Endothelial cell of umbilical vein (primary cell): ENCODE results near the gene TPD52L2. TPM values are rescaled to one million over a fixed set of nuclear protein-coding genes. Genes with fewer than 3 reads are reported as not detected.

ENCODE experiments used
- BruUV-seq: library from RNA; stranded (reverse); fragments of 400-500 nt; replicated peaks from 2 replicates; lab custom pipeline; 2021; lab: Mats Ljungman, UMichigan
- CTCF ChIA-PET: fragments of 300-600, 350-600 bp; sonication (Branson Sonifier 250); formaldehyde crosslinking; loops from one replicate; lab custom pipeline; 2021; ENCODE audit warnings: antibody characterized with exemption, inconsistent platforms; lab: Charles Lee
- POLR2A ChIA-PET: fragments of 300-600, 350-600 bp; sonication (Branson Sonifier 250); formaldehyde crosslinking; loops from one replicate; lab custom pipeline; 2021; ENCODE audit warnings: antibody characterized with exemption, inconsistent platforms; lab: Charles Lee
- DNase-seq: peaks from one replicate; pipeline ENCODE4 v3.0.0-alpha.2; 2011; ENCODE audit warnings: low read depth, low spot score
- FAIRE-seq: peaks from 2 replicates; lab custom pipeline; 2011; peaks lifted over from hg19 to GRCh38; lab: Jason Lieb, UNC
- H2AFZ ChIP-seq: 2 replicates; pipeline ENCODE4 v1.6.0; 2012; ENCODE audit warnings: low read depth, low read length, control low read depth, inconsistent platforms
- H3K27ac ChIP-seq: 2 replicates; pipeline ENCODE4 v1.5.1; 2011; ENCODE audit warnings: low read depth, mild to moderate bottlenecking, control low read depth, low read length, moderate library complexity; ENCODE audit not compliant: insufficient read depth
- H3K27me3 ChIP-seq, 2 experiments: 2 replicates each; pipeline versions ENCODE4 v1.6.0 to v1.6.1; 2011; ENCODE audit warnings: low read length in 2 of 2, mixed read lengths in 1 of 2; ENCODE audit not compliant: control insufficient read depth in 2 of 2, insufficient read depth in 2 of 2
- H3K36me3 ChIP-seq, 2 experiments: 2 replicates in 1 of 2; 3 replicates in 1 of 2; pipeline ENCODE4 v1.5.1; 2011; ENCODE audit warnings: low read length in 2 of 2, mild to moderate bottlenecking in 1 of 2, moderate library complexity in 1 of 2; ENCODE audit not compliant: control insufficient read depth in 2 of 2, insufficient read depth in 2 of 2; ENCODE audit errors: extremely low read depth in 1 of 2
- H3K4me1 ChIP-seq: 3 replicates; pipeline ENCODE4 v1.5.1; 2011; ENCODE audit warnings: mild to moderate bottlenecking, low read length; ENCODE audit not compliant: control insufficient read depth, insufficient read depth; ENCODE audit errors: extremely low read depth
- H3K4me2 ChIP-seq: 2 replicates; pipeline ENCODE4 v1.6.1; 2011; ENCODE audit warnings: low read length, control low read depth, mixed read lengths; ENCODE audit not compliant: insufficient read depth
- H3K4me3 ChIP-seq, 3 experiments: fragments of 200-600 bp in 1 of 3; sonication (generic), shearing (Covaris generic) in 1 of 3; replicated peaks in 1 of 3; 2 replicates each; pipeline ENCODE4 v1.5.1; 2011 to 2016; ENCODE audit warnings: control low read depth in 3 of 3, low read length in 3 of 3, mild to moderate bottlenecking in 2 of 3, inconsistent platforms in 1 of 3, low read depth in 1 of 3, moderate library complexity in 1 of 3; ENCODE audit not compliant: insufficient read depth in 1 of 3
- H3K79me2 ChIP-seq: 2 replicates; pipeline ENCODE4 v1.6.0; 2012; ENCODE audit warnings: low read length, inconsistent platforms; ENCODE audit not compliant: control insufficient read depth, insufficient read depth
- H3K9ac ChIP-seq: replicated peaks from 2 replicates; pipeline ENCODE3; 2011; ENCODE audit warnings: low read length, control low read depth; ENCODE audit not compliant: insufficient read depth; ENCODE audit errors: extremely low read depth
- H3K9me1 ChIP-seq: replicated peaks from 3 replicates; pipeline ENCODE4 v1.6.0; 2011; ENCODE audit warnings: mild to moderate bottlenecking, low read length; ENCODE audit not compliant: control insufficient read depth, insufficient read depth; ENCODE audit errors: extremely low read depth
- H3K9me3 ChIP-seq: replicated peaks from 2 replicates; pipeline ENCODE4 v1.5.1; 2012; ENCODE audit warnings: low read length, inconsistent platforms; ENCODE audit not compliant: control insufficient read depth, insufficient read depth
- H4K20me1 ChIP-seq: replicated peaks from 2 replicates; pipeline ENCODE3; 2011; ENCODE audit warnings: mild to moderate bottlenecking, low read length; ENCODE audit not compliant: control insufficient read depth, insufficient read depth; ENCODE audit errors: extremely low read depth
- EZH2 ChIP-seq: IDR thresholded peaks from 2 replicates; pipeline ENCODE4 v1.6.1; 2012; ENCODE audit warnings: borderline replicate concordance, low read depth, mild to moderate bottlenecking, moderate library complexity, low read length, inconsistent platforms; ENCODE audit not compliant: severe bottlenecking
- FOS ChIP-seq: IDR thresholded peaks from 2 replicates; pipeline ENCODE4 v1.6.1; 2011; ENCODE audit warnings: mild to moderate bottlenecking, low read length, moderate library complexity, borderline replicate concordance; ENCODE audit not compliant: insufficient read depth
- GATA2 ChIP-seq: IDR thresholded peaks from 2 replicates; pipeline ENCODE4 v1.7.0; 2011; ENCODE audit warnings: low read depth, mild to moderate bottlenecking, moderate library complexity, mixed read lengths, low read length; ENCODE audit not compliant: insufficient read length, insufficient read depth
- JUN ChIP-seq: IDR thresholded peaks from 2 replicates; pipeline ENCODE4 v1.6.1; 2011; ENCODE audit warnings: borderline replicate concordance, low read depth; ENCODE audit not compliant: insufficient read length, insufficient read depth
- MYC ChIP-seq: IDR thresholded peaks from one replicate; pipeline ENCODE4 v1.6.1; 2011; ENCODE audit warnings: mild to moderate bottlenecking, low read depth, low read length
- POLR2A ChIP-seq: IDR thresholded peaks from 2 replicates; pipeline ENCODE4 v1.6.1; 2012; ENCODE audit warnings: low read depth, mild to moderate bottlenecking, control low read depth, low read length
- POLR2AphosphoS5 ChIP-seq: IDR thresholded peaks from 2 replicates; pipeline ENCODE4 v1.6.1; 2012; ENCODE audit warnings: low read depth, mild to moderate bottlenecking, control low read depth, low read length, moderate library complexity; ENCODE audit not compliant: insufficient read depth
- dilution Hi-C: fragments of 300-500 bp; cut with MboI; formaldehyde crosslinking; loops from one replicate; pipeline ENCODE4 v1.15.0; 2019; ENCODE audit warnings: low sequenced_read_pairs; ENCODE audit not compliant: extremely low pct_ligation_motif_present
- intact Hi-C: fragments of 100-400 bp; cut with micrococcal nuclease; formaldehyde crosslinking; loops from one replicate; pipeline ENCODE4 v1.10.0; 2022
- polyA plus RNA-seq, 4 experiments: library from polyadenylated mRNA; depleted of rRNA in 3 of 4; stranded (reverse) in 3 of 4; unstranded in 1 of 4; fragments of >200 nt; gene quantifications; 2 replicates each; pipeline versions ENCODE4 v1.2.1 to v1.2.3, GENCODE V29; 2011 to 2012; ENCODE audit warnings: missing spikeins in 1 of 4
- total RNA-seq: library from RNA; stranded (reverse); gene quantifications from 2 replicates; pipeline ENCODE4 v1.2.3, GENCODE V29; 2021
- TF ChIP-seq, protein P1 (sequence below): IDR thresholded peaks from 2 replicates; pipeline ENCODE4 v1.6.1; 2011; ENCODE audit not compliant: insufficient read depth, insufficient read length
- TF ChIP-seq, protein P2 (sequence below), 2 donors: IDR thresholded peaks; 1 replicate in 1 of 2; 2 replicates in 1 of 2; pipeline ENCODE4 v1.5.1; 2011; ENCODE audit warnings: low read length in 2 of 2, mild to moderate bottlenecking in 2 of 2, moderate library complexity in 2 of 2, control low read depth in 1 of 2, inconsistent platforms in 1 of 2, low read depth in 1 of 2; ENCODE audit not compliant: insufficient read depth in 1 of 2; ENCODE audit errors: extremely low read depth in 1 of 2

Gene TPD52L2
- total and polyA plus RNA-seq, 2 donors (not counting 3 experiments of a cell fraction or from before 2014, with no cell fraction given) = 123 to 142 TPM

DNA sequence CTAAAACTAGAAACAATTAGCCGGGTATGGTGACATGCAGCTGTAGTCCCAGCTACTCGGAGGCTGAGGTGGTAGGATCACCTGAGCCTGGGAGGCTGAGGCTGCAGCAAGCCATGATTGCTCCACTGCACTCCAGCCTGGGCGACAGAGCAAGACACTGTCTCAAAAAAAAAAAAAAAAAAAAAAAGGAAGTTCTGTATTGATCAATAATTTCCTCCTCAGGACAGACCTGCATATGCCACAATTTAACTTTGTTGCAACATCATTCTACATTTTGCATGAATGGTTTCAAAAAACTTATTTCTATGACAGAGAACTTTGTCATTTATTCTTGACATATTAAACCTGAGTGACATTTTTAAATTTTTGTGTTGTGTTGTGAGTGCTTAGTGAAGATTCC is 35.3 kb downstream of the TPD52L2 start:
- intact Hi-C loops (no loop called here), dilution Hi-C loops (no loop called here)
- no TSS peak for BruUV-seq
- peaks cover 8% of the 10 kb centered on the region for H3K4me1 ChIP-seq
- no peak for FAIRE-seq
- no peak overlapping the region for H3K9ac ChIP-seq
- no peak for DNase-seq
- no peak for TF ChIP-seq EZH2
- no peak for TF ChIP-seq JUN
- no peak for TF ChIP-seq FOS
- TF ChIP-seq, protein P1, sequence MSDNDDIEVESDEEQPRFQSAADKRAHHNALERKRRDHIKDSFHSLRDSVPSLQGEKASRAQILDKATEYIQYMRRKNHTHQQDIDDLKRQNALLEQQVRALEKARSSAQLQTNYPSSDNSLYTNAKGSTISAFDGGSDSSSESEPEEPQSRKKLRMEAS = no peak
- no peak overlapping the region for H3K27ac ChIP-seq
- no peaks in the 10 kb centered on the region for H3K9me3 ChIP-seq
- no peaks in the 10 kb centered on the region for H3K27me3 ChIP-seq
- POLR2A ChIA-PET = no interaction called here
- peaks cover 97% of the 10 kb centered on the region for H3K79me2 ChIP-seq
- CTCF ChIA-PET = no interaction called here
- no peaks in the 10 kb centered on the region for H3K9me1 ChIP-seq
- H3K36me3 ChIP-seq = peaks cover 2 to 5% of the 10 kb centered on the region in 2 experiments
- H3K4me3 ChIP-seq = no peak overlapping the region
- no peak overlapping the region for H3K4me2 ChIP-seq
- H2AFZ ChIP-seq = no peak overlapping the region
- peaks cover 16% of the 10 kb centered on the region for H4K20me1 ChIP-seq

DNA sequence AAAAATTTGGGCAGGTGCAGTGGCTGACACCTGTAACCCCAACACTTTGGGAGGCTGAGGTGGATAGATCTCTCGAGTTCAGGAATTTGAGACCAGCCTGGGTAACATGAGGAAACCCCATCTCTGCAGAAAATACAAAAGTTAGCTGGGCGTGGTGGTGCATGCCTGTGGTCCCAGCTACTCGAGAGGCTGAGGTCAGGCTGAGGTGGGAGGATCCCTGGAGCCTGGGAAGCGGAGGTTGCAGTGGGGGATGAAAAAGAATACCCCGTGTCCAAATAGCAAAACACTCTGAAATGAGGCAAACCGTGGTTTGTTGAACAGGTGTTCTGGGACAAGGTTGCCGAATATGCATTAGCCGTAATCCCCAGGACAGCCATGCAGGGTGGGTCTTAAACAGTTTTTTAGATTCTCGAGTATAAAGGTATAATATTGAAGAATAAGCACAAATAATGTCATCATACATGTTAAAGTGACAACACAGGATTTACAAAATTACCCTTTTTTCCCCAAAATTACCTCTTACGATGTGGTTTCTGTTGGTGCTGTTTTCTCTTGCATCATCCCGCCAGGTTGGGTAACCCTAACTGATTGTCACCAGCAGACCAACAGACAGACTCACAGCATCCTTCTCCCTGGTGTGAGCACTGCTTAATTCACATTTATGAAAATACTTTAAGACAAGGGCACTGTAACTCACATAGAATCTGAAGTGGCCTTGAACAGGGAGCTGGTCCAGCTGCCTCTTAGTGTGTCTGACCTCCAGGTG is 38.9 kb downstream of the TPD52L2 start:
- Histone ChIP-seq H4K20me1 (peaks cover 10% of the 10 kb centered on the region), H3K27ac (no peak overlapping the region), H3K4me2 (no peak overlapping the region), H3K9me1 (no peaks in the 10 kb centered on the region), H3K36me3 (no peaks in the 10 kb centered on the region), H3K79me2 (peaks cover 97% of the 10 kb centered on the region), H3K9me3 (no peaks in the 10 kb centered on the region), H3K9ac (no peak overlapping the region), H2AFZ (no peak overlapping the region), H3K27me3 (no peaks in the 10 kb centered on the region), H3K4me1 (no peaks in the 10 kb centered on the region), H3K4me3 (no peak overlapping the region)
- ChIA-PET POLR2A (no interaction called here), CTCF (no interaction called here)
- DNase-seq = no peak
- intact Hi-C loops (no loop called here), dilution Hi-C loops (no loop called here)
- no peak for FAIRE-seq
- TF ChIP-seq, protein P2, sequence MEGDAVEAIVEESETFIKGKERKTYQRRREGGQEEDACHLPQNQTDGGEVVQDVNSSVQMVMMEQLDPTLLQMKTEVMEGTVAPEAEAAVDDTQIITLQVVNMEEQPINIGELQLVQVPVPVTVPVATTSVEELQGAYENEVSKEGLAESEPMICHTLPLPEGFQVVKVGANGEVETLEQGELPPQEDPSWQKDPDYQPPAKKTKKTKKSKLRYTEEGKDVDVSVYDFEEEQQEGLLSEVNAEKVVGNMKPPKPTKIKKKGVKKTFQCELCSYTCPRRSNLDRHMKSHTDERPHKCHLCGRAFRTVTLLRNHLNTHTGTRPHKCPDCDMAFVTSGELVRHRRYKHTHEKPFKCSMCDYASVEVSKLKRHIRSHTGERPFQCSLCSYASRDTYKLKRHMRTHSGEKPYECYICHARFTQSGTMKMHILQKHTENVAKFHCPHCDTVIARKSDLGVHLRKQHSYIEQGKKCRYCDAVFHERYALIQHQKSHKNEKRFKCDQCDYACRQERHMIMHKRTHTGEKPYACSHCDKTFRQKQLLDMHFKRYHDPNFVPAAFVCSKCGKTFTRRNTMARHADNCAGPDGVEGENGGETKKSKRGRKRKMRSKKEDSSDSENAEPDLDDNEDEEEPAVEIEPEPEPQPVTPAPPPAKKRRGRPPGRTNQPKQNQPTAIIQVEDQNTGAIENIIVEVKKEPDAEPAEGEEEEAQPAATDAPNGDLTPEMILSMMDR (IDR thresholded peaks at IDR 0.05; ENCODE audit: extremely low read depth in 1 of 2, insufficient read depth in 1 of 2, low read depth in 1 of 2, low read length in 2 of 2) = no peak
- no peak for TF ChIP-seq GATA2
- no peak for TF ChIP-seq POLR2AphosphoS5
- no peak for TF ChIP-seq MYC
- TF ChIP-seq, protein P1 = no peak
- TF ChIP-seq EZH2 = no peak
- no peak for TF ChIP-seq POLR2A
- TF ChIP-seq JUN = no peak
- TF ChIP-seq FOS = no peak
- BruUV-seq = no TSS peak
